HG03280 (cell line): ENCODE results near the gene FCN2.
A peak's percentile ranks its signal among the peaks of the same experiment; 100 is the strongest.
"Not testable (repeated sequence)": the region's sequence is repeated elsewhere in the genome, so short reads cannot be mapped to it uniquely, and the experiment has no call there.

Experiments
- ATAC-seq: cut with Tn5 transposase; IDR thresholded peaks from one replicate; pipeline ENCODE4 v1.9.1; 2021; ENCODE audit warnings: mild to moderate bottlenecking, moderate library complexity; ENCODE audit not compliant: unreplicated experiment

The FCN2 gene

DNA sequence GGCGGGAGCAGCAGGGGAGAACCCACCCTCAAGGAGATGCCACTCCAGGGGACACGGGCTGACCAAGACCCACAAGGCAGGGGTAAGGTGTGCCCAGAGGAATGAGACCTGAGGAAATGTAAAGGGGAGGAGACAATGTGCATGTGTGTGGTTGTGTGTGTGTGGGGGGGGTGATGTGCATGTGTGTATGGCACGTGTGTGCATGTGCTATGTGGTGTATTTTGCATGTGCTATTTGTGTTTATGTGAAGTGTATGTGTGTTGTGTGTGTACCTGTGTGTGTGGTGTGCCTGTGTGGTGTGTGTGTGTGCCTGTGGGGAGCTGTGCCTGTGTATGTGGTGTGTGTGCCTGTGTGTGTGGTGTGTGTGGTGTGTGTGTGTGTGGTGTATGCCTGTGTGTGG is 33.5 kb upstream of the FCN2 start:
- no peak for ATAC-seq

DNA sequence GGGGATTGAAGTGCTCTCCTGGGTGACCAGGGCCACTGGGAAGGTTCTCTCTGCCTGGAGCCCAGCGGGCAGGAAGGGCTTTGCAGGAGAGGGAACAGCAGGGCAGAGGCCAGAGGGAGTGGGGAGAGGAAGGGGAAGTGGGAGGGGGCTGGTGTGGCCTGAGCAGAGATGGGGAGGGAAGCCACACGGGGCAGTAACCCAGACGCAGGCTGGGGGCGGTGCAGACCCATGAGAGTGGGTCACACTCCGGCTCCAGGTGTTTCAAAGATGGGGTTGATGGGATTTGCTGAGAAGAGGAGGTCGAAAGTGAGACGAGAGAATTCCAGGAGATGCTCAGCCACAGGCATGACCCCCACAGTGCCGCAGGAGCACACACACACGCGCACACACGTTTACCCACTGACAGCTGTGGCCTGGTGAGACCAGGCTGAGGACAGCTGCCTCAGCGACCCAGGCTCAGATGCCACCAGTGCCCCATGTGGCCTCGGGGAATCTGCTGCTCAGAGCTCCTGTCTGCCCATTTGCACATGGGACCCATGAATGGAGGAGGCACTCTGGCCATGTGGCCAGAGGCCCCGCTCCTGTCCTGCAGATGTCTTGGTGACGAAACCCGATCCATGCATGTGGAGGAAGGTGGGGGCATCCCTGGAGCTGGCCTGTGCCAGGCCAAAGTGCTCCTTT is 32.7 kb upstream of the FCN2 start:
- ATAC-seq = no peak

DNA sequence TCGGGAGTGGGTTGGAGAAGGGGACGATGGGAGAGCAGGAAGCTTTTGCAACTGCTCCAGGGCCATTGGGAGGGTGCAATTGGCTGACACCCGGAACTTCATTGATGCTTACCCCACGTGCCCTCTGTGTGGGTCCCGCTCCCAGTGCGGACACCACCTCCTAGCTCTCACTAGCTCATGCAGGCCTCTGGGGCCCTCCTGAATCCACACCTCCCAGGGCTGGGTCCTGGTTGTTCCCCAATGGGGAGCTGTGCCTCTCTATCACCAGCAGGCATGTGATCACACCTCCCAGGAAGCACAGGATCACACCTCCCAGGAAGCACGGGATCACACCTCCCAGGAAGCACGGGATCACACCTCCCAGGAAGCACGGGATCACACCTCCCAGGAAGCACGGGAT is 32.1 kb upstream of the FCN2 start:
- ATAC-seq = no peak

DNA sequence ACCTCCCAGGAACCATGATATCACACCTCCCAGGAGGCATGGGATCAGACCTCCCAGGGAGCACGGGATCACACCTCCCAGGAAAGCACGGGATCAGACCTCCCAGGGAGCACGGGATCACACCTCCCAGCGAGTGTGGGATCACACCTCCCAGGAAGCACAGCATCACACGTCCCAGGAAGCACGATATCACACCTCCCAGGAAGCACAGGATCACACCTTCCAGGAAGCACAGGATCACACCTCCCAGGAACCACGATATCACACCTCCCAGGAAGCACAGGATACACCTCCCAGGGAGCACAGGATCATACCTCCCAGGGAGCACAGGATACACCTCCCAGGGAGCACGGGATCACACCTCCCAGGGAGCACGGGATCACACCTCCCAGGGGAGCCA is 30.0 kb upstream of the FCN2 start:
- no peak for ATAC-seq

DNA sequence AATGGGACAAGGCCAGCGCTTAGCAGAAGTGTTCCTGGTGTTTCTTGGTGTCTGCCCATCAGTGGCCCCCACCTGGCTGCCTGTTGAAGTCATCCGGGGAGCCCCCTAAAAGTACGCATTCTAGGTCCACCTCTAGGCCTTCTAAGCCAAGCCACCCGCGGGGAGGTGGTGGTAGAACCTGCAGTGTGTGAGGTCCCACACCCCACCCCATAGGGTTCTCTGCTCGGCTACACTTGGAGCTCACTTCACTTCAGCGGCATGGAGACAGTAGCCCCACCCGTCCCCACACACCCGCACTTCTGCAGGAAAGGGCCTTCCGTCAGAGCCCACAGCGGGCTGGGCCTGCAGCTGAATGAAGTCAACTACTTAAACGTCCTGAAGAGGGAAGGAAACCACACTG is 29.6 kb upstream of the FCN2 start:
- ATAC-seq = no peak

DNA sequence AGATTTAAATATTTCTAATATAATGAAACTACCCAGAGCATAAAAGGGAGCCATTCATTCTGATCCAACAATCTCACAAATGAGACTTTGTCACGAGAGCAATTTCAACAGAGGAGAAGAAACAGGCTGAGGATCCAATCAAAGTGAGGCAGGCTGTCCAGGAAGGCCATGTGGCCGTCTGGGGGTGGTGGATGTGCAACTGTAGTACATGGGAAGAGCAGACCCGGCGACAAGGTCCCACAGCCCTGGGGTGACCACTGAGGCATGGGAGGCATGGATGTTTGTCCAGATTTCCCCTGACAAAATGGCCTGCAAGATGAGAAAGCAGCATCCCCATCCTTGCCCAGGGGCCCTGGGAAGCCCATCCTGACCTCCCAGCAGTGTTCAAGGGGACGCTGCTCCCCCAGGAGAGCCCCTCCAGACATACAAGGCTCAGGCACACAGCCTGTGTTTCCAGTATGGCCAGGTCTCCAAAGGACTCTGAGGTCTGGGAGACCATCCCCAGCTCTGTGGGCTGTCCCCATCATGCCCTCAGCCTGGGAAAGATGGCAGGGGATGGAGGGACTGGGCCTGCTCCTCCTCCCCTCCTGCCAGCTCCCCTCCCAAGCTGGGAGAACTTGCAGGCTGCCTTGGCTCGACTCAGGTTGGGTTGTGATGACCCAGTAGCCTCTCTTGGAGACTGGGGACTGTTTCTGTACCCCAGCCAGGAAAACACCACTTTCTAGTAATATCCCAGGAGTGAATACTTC is 27.5 kb upstream of the FCN2 start:
- ATAC-seq = no peak

DNA sequence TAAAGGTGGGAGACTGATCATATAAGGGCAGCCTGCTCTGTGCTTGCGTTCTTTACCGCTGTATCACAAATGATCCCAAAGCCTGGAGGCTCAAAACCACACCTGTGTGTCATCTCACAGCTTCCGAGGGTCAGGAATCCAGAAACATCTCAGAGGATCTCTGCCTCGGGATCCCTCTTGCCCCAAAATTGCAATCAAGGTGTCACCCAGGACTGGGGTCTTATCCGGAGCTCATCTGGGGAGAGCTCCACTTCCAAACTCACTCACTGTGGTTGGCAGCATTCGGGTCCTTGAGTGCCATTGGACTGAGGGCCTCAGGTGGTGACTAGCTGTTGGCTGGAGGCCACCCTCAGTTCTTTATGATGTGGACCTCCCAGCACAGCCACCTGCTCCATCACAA is 26.7 kb upstream of the FCN2 start:
- ATAC-seq = no peak

DNA sequence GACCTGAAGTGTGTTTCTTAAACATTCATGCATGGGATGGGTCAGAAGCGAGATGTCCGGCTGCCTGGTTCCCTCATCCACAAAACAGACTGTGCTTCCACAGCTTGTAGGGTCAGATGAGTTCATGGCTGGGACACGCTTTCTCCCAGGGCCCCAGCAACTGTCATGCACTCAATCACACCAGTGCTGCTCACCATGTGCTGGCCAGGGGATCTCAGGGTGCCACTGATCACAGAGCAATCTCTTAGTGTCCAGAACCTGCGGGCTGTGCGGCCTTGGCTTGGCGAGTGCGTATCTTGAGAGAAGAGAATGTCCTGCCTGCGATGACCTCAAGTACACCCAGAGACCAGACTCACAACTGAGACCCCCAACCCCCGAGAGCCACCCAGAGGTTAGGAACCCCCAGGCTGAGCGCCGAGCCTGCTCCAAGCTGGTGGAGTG is 26.0 kb upstream of the FCN2 start:
- no peak for ATAC-seq

DNA sequence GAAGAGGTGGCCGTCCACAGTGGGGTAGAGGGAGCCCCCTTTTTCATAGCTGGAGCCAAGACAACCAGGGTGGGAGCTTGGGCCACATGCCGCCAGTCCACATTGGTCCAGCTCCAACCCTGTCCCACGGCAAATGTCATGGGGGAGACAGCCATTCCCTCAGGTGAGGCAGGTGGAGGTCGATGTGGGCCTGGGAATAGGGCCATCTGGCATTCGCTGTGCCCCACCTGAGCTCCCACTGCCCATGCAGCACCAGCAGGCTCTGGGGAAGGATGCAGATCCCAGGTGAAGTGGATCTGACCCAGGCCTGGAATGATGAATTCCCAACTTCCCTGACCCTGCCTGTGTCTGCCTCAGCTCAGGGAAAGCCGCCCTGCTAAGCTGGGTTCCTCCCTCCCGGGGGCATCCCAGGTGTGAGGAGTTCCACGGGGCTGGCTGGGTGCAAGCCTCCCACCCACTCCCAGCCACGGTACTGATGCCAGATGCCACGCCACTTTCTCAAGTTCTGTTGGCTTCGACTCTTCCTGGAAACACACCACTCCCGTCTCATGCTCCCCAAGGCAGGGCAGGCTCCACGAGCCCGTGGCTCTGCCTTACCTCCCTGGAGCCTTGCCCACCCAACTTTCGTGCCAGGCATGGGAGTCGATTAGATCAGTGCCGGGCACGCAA is 25.2 kb upstream of the FCN2 start:
- no peak for ATAC-seq

DNA sequence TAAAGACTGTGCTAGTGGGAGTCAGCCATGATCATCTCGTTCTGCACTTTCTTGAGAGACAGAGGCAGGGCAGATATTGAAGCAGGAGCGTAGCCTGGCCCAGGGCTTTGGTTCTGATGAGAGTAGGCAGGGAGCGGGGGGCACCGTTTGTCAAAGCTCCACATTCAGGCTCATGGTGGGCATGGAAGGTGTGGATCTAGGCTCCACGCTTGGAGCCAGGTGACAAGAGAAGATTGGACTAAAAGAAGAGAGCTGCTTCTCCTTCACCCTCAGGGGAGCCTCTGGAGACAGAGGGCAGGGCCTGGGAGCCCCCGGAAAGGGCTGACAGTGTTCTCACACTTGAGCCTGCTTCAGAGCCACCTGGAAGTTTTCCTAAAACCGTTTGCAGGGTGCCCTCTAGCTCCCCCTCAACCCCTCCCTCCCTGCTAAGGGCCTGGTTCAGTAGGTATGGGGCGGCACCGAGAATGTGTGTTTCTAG is 24.7 kb upstream of the FCN2 start:
- ATAC-seq = no peak

DNA sequence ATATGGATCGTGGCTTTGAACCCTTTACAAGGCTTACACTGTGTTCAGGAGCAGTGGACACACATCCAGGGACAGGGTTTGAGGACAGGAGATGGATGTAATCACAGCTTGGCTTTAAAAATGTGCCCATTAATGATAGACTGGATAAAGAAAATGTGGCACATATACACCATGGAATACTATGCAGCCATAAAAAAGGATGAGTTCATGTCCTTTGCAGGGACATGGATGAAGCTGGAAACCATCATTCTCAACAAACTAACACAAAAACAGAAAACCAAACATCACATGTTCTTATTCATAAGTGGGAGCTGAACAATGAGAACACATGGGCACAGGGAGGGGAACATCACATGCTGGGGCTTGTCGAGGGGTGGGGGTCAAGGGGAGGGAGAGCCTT is 23.2 kb upstream of the FCN2 start:
- not testable (repeated sequence) for ATAC-seq

DNA sequence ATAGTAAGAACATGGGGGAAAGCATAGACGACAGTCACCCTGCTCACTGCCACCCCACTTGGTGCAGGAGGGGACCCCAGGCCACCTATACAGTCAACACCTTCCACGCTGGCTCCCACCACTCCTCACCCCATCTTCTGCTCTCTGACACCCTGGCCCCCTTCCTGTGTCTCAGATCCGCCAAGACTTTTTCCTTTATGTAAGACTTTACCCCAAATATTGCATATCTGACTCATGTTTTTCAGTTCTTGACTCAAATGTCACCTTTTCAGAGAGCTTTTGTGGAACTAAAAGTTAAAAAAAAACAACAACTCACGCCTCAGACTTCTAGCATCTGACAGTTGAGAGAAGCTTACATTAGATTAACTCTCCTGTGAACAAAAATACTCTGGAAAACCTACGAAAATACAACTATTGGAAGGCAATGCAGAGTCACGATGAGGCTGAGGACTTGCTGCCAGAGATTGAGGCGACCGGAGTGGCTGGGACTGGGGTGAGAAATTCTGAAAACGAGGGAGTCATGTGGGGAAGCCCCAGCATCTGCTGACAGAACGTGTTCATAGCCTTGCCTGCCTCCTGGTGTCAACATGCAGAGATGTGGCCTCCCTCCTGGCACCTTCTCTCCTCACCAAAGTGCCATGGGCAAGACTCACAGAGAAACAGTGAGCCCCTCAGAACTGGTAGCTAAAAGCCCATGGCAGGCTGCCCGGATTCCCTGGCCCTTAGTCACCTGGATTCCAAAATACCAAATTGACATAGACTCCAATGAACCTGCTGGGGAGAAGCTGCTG is 22.4 kb upstream of the FCN2 start:
- ATAC-seq = peak; percentile 72

DNA sequence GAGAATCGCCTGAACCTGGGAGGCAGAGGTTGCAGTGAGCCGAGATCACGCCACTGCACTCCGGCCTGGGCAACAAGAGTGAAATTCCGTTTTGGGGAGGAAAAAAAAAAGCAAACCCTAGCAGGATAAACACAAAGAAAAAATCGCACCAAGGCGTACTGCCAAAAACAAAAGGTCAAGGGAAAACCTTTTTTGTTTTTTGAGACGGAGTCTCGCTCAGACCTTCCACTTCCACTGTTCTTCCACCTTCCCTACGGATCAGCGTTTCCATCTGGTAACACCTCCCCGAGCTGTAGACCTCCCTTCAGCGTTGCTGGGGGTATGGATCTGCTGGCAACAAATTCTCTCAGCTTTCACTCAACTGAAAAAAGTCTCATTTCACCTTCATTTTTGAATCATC is 20.1 kb upstream of the FCN2 start:
- ATAC-seq = no peak

DNA sequence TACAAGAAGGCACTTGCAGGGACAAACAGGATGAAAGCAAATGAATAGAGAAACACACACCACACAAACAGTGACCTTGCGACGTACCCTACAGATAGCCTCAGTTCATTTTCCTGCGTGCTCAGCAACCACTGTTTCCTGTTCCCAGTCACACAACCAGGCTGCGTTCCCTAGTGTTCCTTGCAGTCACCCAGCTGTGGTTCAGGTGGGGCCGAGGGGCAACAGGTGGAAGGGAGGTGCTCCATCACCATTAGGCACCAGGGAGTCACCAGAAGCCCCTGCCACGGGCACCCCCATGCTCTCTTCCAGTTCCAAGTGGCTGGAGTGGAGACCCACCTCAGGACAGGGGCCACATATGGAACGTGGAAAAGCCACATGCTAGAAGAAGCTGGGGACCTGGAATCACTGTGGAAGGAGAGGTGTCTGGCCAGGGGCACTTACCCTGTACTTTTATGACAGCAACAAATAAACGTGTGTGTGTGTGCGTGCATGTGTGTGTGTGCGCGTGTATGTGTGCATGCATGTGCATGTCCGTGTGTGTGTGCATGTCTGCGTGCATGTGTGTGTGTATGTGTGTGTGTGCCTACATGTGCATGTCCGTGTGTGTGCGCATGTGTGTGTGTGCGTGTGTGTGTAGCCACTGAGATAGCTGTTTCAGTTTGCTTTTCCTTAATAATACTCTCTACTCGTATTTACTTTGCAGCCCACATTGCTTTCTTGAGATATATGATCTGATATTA is 18.8 kb upstream of the FCN2 start:
- ATAC-seq = no peak

DNA sequence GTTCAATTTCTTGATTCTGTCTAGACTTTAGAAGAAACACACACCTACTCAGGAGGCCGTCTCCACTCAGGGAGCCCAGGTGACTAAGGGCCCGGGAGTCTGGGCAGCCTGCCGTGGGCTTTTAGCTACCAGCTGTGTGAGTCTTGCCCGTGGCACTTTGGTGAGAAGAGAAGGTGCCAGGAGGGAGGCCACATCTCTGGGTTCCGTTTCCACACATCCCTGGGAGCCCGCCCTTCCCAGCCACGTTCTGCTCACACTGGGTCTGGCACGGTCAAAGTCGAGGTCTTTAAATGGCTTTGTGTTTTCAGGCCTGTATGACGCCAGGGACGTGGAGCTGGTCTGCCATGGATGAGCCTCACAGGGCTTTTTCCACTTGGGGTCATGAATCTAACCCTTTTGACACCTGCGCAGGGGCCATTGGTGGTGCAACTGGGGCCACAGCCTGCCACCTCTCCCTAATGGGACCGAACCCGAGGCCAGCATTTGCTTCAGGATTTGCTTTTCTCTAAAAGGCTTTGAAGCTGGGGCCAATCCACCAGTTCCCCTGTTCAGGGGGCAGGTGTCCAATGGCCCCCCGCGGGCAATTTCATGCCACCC is 17.2 kb upstream of the FCN2 start:
- no peak for ATAC-seq

DNA sequence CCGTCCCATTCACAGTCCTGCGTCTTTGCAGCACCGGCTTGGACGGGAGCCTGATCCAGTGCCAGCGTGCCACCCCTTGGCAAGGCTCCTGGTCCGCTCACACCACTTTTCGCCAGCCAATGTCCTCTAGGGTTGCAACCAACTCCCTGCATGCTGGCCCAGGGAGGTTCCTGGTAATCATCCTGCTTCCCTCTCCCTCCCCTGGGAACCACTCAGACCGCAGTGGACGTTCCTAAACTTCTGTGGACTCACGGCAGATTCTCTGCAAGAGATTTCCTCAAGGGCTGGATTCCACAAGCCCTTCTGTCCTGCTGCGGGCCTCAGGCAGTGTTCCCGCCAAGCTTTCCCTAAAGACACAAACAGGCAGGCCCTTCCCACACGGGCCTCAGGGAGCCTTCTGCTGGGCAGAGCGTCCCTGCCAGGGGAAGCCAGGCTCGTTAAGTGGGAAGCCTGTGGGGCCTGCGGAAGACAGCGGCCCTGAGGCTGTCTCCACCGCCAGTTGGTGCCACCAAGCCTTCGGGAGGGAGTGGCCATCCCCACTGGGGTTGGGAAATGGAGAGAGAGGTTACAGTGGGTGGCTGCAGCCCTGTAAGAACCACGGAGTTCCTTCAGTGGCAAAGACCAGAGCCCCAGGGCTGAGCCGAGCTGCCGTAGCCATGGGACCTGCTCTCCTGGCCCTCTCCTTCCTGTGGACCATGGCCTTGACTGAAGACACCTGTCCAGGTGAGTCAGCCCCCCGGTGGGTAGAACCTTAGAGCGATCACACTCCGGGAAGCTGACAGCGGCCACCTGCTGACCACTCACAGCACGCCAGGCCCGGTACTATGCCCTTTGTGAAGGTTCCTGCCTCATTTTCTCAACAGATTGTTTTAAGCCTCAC is 16.4 kb upstream of the FCN2 start:
- ATAC-seq = no peak

DNA sequence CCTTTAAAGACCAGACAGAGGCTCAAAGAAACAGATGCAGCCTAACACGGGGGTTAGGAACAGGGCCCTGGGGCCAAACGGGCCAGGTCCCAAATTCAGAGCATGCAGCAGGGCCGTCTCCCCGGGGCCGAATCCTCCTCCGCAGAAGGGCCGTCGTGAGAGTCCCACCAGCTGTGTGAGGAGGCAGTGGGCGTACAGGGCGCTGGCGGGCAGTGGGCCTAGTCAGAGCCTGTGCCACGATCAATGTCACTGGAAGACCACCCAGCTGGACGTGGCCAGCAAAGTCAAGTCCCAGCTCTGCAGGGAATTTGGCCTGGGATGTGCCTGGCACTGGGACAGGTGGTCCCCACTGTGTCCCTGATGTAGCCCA is 15.8 kb upstream of the FCN2 start:
- ATAC-seq = no peak

DNA sequence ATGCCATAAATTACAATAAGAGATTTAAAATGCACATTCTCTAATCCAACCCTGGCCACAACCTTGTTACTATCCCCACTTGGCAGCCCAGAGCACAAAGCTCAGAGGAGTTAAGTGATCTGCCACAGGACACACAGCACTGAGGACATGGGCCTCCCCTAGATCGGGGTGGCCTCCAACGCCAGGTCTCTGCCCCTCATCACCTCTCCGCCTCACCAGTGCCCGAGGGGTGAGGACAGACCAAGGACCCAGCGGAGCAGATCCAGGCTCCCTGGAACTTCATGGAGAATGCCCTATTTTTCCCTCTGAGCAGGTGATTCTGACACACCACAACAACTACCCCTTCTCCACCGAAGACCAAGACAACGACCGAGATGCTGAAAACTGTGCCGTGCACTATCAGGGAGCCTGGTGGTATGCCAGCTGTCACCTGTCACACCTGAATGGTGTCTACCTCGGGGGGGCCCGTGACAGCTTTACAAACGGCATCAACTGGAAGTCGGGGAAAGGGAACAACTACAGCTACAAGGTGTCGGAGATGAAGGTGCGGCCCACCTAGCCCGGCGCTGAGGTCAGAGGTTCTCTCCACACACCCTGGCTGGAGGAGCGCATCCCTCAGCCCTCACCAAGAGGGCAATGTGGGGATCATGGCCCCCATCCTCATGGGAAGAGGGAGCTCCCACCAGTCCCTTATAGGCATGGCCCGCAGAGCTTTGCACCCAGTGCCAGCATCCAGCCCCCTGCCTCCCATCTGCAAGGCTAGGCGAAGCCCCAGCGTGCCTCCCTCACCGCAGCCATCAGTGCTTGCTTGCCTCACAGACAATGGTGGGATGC is 12.5 kb upstream of the FCN2 start:
- no peak for ATAC-seq
